Thymus (tissue), 11 donors: ENCODE data around the gene VEZF1. TPM values are rescaled to one million over a fixed set of nuclear protein-coding genes. Genes with fewer than 3 reads are reported as not detected.
A peak's percentile ranks its signal among the peaks of the same experiment; 100 is the strongest.

Source experiments
- DNase-seq, 9 donors: peaks; one replicate each; pipeline ENCODE4 v3.0.0-alpha.2; 2013; ENCODE audit warnings: low spot score in 9 of 9, low read depth in 6 of 9, missing footprints in 1 of 9
- H3K27ac ChIP-seq, 2 donors: one replicate each; pipeline ENCODE4 v1.5.1; 2013; ENCODE audit warnings: control low read depth in 1 of 2, low read depth in 1 of 2, low read length in 1 of 2, mild to moderate bottlenecking in 1 of 2, moderate library complexity in 1 of 2
- H3K27me3 ChIP-seq, 2 donors: one replicate each; pipeline ENCODE4 v1.5.1; 2013; ENCODE audit warnings: low read length in 1 of 2; ENCODE audit not compliant: control insufficient read depth in 2 of 2, insufficient read depth in 1 of 2
- H3K36me3 ChIP-seq, 2 donors: one replicate each; pipeline ENCODE4 v1.5.1; 2013; ENCODE audit warnings: low read length in 1 of 2, mild to moderate bottlenecking in 1 of 2, moderate library complexity in 1 of 2; ENCODE audit not compliant: control insufficient read depth in 2 of 2, insufficient read depth in 2 of 2
- H3K4me1 ChIP-seq, 2 donors: one replicate each; pipeline ENCODE4 v1.5.1; 2013; ENCODE audit warnings: low read length in 2 of 2; ENCODE audit not compliant: control insufficient read depth in 2 of 2, insufficient read depth in 2 of 2
- H3K4me3 ChIP-seq, 2 donors: one replicate each; pipeline ENCODE4 v1.5.1; 2013; ENCODE audit warnings: low read length in 2 of 2, control low read depth in 1 of 2, mild to moderate bottlenecking in 1 of 2
- H3K9me3 ChIP-seq, 2 donors: one replicate each; pipeline ENCODE4 v1.5.1; 2013; ENCODE audit warnings: low read length in 1 of 2, mild to moderate bottlenecking in 1 of 2; ENCODE audit not compliant: control insufficient read depth in 2 of 2, insufficient read depth in 1 of 2
- WGBS: extraction: QIAGEN DNeasy Blood & Tissue Kit; methylation state at CpG from one replicate; pipeline ENCODE4 v1.1.7; 2013; 5-methylcytosine and 5-hydroxymethylcytosine counted together
- polyA plus RNA-seq: library from polyadenylated mRNA; stranded (reverse); fragments of 200-250 nt; gene quantifications from one replicate; pipeline ENCODE4 v1.2.3, GENCODE V29; 2013
- total RNA-seq: library from RNA; stranded (reverse); fragments of 120-200 nt; gene quantifications from one replicate; pipeline ENCODE4 v1.2.4, GENCODE V29; 2013
- donor health status: healthy.

The VEZF1 gene
- total and polyA plus RNA-seq, 2 donors: 31.8 to 39.7 TPM

- WGBS: 29% methylated on average over 47 of the region's 47 CpGs
- Histone ChIP-seq H3K36me3 (peaks cover 0 to 29% of the 10 kb centered on the region in 2 donors), H3K27me3 (no peaks in the 10 kb centered on the region), H3K9me3 (peaks cover 0 to 5% of the 10 kb centered on the region in 2 donors), H3K4me1 (peaks cover 12 to 23% of the 10 kb centered on the region in 2 donors), H3K27ac (peak overlapping the region; percentile 48 to 95), H3K4me3 (peak overlapping the region; percentile 68 to 89)
- DNase-seq: no peak
Observed at GRCh38 chr17:58007781-58008706, 20.0 kb upstream of the VEZF1 start.

DNA sequence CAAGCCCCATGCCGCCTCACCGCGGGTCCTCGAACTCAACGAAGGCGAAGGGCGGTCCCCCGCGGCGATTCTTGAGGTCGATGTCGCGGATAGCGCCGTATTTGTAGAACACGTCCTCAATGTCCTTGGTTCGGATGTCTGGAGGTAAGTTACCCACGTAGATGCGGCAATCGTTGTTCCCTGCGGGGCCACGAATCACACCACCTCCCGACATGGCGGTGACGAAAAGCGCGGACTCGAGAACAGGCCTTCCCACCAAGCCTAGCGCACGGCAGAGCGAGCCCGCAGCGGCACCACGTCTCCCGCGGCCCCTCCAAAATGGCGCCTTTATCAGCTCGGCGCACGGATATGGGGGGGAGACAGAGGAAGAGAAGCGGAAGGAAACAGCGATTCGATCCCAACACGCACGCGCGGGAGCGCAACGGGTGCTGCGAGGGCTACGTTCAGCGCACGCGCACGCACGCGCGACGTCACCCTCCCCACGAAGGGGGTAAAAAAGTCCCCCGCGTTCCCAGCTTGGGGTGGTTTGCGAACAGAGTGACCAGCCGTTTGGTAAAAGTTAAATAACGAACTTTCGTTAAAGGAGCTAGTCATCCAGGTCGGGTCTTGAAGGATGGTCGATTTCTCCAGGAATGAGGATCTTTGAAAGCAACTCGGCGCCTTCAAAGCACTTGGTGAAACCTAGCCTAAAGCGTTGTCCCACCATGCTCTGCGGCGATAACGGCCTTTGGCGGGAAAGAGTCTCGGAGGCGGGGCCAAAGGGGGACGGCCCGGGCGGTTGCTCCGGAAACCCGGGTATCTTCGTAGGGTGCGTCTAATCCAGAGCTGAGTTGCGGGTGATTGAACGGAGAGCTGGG lies 19.1 kb upstream of the VEZF1 start, which contains the start of gene SRSF1:
Gene SRSF1, minus strand, starts transcription at position 323 of the 857 bp plus-strand sequence. Its CDS starts 109 bp downstream, at position 214.
- peaks cover 0 to 5% of the 10 kb centered on the region in 2 donors for H3K9me3 ChIP-seq
- peaks cover 3 to 38% of the 10 kb centered on the region in 2 donors for H3K36me3 ChIP-seq
- H3K4me1 ChIP-seq: peaks cover 12 to 23% of the 10 kb centered on the region in 2 donors
- peak within 1 kb of the TSS; percentile 93 to 95 for H3K27ac ChIP-seq
- no peaks in the 10 kb centered on the region for H3K27me3 ChIP-seq
- peak; percentile 97 to 100 (median 99) for DNase-seq
- under 1% methylated on average over 86 of the region's 86 CpGs for WGBS
- H3K4me3 ChIP-seq: peak within 1 kb of the TSS; percentile 68 to 89

GRCh38 chr17:58006560-58006923 lies 18.5 kb upstream of the VEZF1 start:
- WGBS: under 1% methylated on average over 20 of the region's 20 CpGs
- peak overlapping the region; percentile 68 to 89 for H3K4me3 ChIP-seq
- H3K4me1 ChIP-seq: peaks cover 12 to 23% of the 10 kb centered on the region in 2 donors
- H3K27ac ChIP-seq: peak overlapping the region; percentile 93 to 95
- H3K36me3 ChIP-seq: peaks cover 3 to 43% of the 10 kb centered on the region in 2 donors
- peaks cover 0 to 5% of the 10 kb centered on the region in 2 donors for H3K9me3 ChIP-seq
- H3K27me3 ChIP-seq: no peaks in the 10 kb centered on the region
- DNase-seq: peak in 6 of 9 donors; percentile 46 to 80 (median 64)

- 9% methylated on average over 36 of the region's 36 CpGs for WGBS
- Histone ChIP-seq H3K4me1 (peaks cover 12 to 23% of the 10 kb centered on the region in 2 donors), H3K9me3 (peaks cover 0 to 5% of the 10 kb centered on the region in 2 donors), H3K4me3 (peak overlapping the region; percentile 68 to 89), H3K36me3 (peaks cover 3 to 48% of the 10 kb centered on the region in 2 donors), H3K27ac (peak overlapping the region; percentile 93 to 95), H3K27me3 (no peaks in the 10 kb centered on the region)
- DNase-seq: no peak
Observed at GRCh38 chr17:58005728-58006559, 17.9 kb upstream of the VEZF1 start.

GRCh38 chr17:58005031-58005727 lies 17.1 kb upstream of the VEZF1 start:
- 81% methylated on average over 12 of the region's 12 CpGs for WGBS
- Histone ChIP-seq H3K36me3 (peaks cover 3 to 55% of the 10 kb centered on the region in 2 donors), H3K4me3 (peak overlapping the region; percentile 68 to 89), H3K27ac (no peak overlapping the region), H3K9me3 (peaks cover 0 to 5% of the 10 kb centered on the region in 2 donors), H3K27me3 (no peaks in the 10 kb centered on the region), H3K4me1 (peaks cover 12 to 23% of the 10 kb centered on the region in 2 donors)
- no peak for DNase-seq

DNA sequence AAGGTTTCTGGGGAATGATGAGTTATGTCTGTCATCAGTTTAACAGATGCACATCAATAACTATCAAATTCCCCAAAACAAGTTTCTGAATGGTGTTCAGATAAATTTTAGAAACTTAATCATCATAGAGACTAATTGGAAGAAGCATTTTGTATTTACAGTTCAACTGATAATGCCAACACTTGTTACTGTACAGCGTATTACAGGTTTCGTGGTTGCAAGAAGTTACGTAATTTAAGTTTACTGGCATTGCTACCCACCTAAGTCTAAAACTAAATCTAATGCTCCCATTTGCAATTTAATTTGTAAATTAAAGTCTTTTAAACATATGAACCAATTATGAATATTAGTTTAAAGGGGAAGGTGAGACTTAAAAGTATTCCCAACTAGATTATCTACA lies 16.0 kb upstream of the VEZF1 start:
- no peak overlapping the region for H3K27ac ChIP-seq
- H3K4me3 ChIP-seq: no peak overlapping the region
- peaks cover 0 to 5% of the 10 kb centered on the region in 2 donors for H3K9me3 ChIP-seq
- WGBS: 93% methylated on average over 3 of the region's 3 CpGs
- DNase-seq: no peak
- H3K36me3 ChIP-seq: peaks cover 3 to 66% of the 10 kb centered on the region in 2 donors
- peaks cover 12 to 23% of the 10 kb centered on the region in 2 donors for H3K4me1 ChIP-seq
- H3K27me3 ChIP-seq: no peaks in the 10 kb centered on the region

DNA sequence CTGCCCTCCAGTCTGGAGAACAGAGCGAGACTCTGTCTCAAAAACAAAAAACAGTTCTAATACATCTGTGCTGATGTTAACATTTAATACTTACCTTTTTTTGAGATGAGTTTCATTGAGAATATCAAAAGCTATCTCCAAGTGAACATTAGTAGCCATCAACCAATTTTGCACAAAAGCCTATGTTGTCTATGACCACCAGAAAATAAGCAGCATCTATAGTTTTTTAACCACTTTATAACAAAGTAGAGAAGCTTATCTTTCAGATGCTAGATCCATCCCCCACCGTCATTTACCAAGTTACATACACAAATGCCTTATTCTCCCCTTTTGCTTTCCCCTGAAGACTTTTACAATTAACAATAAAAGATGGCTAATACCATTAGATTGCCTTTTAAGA lies 14.9 kb upstream of the VEZF1 start:
- H3K27ac ChIP-seq: no peak overlapping the region
- peaks cover 3 to 77% of the 10 kb centered on the region in 2 donors for H3K36me3 ChIP-seq
- DNase-seq: no peak
- peaks cover 8 to 18% of the 10 kb centered on the region in 2 donors for H3K4me1 ChIP-seq
- 96% methylated on average over 2 of the region's 2 CpGs for WGBS
- H3K9me3 ChIP-seq: no peaks in the 10 kb centered on the region
- no peak overlapping the region for H3K4me3 ChIP-seq
- no peaks in the 10 kb centered on the region for H3K27me3 ChIP-seq
